ENCODE data around the gene GEMIN7. TPM values are rescaled to one million over a fixed set of nuclear protein-coding genes. Genes with fewer than 3 reads are reported as not detected.
A peak's percentile ranks its signal among the peaks of the same experiment; 100 is the strongest.

Gene GEMIN7
- total and polyA plus RNA-seq, 2 of the 13 experiments (the other 11 are each of a cell fraction or from before 2014, with no cell fraction given): 24.1 to 30.6 TPM

DNA sequence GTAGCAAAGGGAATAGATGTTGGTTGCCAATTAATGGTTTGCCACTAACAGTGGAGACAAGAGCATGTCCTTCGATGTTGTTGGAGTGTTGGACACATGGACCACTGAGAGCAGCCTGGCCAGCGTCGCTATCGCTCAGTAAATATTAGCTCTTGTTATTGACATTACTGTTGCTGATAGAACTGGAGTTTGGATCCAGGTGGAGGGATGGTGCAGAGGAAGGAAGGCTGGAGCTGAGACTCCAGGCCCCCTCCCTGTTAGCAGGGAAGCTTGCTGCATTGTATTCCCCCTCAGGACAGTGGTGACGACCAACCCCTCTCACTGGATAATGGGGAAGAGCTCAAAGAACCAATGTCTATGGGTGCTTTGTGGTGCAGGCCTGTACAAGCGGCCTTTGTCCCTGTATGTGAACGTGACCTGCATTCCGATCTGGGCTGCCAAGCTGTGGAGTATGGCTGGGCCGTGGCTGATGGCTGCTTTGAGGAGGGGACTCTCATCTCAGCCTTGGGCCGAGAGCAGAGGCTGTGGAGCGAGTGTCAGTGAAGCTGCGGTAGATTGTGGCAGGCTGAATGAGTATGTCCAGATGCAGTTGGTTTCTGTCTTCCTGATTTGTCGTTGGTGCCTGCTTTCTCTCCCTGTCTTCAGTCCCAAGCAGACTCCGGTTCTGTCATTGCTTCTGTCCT, 33.2 kb upstream of the GEMIN7 start (continued):
- TF ChIP-seq, protein P1, sequence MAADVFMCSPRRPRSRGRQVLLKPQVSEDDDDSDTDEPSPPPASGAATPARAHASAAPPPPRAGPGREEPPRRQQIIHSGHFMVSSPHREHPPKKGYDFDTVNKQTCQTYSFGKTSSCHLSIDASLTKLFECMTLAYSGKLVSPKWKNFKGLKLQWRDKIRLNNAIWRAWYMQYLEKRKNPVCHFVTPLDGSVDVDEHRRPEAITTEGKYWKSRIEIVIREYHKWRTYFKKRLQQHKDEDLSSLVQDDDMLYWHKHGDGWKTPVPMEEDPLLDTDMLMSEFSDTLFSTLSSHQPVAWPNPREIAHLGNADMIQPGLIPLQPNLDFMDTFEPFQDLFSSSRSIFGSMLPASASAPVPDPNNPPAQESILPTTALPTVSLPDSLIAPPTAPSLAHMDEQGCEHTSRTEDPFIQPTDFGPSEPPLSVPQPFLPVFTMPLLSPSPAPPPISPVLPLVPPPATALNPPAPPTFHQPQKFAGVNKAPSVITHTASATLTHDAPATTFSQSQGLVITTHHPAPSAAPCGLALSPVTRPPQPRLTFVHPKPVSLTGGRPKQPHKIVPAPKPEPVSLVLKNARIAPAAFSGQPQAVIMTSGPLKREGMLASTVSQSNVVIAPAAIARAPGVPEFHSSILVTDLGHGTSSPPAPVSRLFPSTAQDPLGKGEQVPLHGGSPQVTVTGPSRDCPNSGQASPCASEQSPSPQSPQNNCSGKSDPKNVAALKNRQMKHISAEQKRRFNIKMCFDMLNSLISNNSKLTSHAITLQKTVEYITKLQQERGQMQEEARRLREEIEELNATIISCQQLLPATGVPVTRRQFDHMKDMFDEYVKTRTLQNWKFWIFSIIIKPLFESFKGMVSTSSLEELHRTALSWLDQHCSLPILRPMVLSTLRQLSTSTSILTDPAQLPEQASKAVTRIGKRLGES (CRISPR knock-in tag; IDR thresholded peaks at IDR 0.05; ENCODE audit: borderline replicate concordance): 0 out of 2 replicates have a peak, but pooled peaks have one; percentile 42
- TF ChIP-seq ZNF296 (CRISPR knock-in tag; conservative IDR thresholded peaks at IDR 0.05) (peak; percentile 50; the same call in 1 of the 2 replicates), AHR (CRISPR knock-in tag; IDR thresholded peaks at IDR 0.05) (peak; percentile 66; the same call in 1 of the 2 replicates), SUZ12 (IDR thresholded peaks at IDR 0.05; ENCODE audit: low read depth, low read length) (no peak), ZNF329 (CRISPR knock-in tag; IDR thresholded peaks at IDR 0.05; ENCODE audit: low read depth) (no peak), KAT2B (IDR thresholded peaks at IDR 0.05; ENCODE audit: borderline replicate concordance, low read depth, low read length) (no peak), BRD4 (CRISPR knock-in tag; IDR thresholded peaks at IDR 0.05) (peak; percentile 79; the same call in 1 of the 2 replicates), PCBP2 (optimal IDR thresholded peaks at IDR 0.05; ENCODE audit: low read depth, low read length, poor library complexity, severe bottlenecking) (no peak), ZNF530 (CRISPR knock-in tag; IDR thresholded peaks at IDR 0.05; ENCODE audit: low read depth) (0 out of 2 replicates have a peak, but pooled peaks have one; percentile 57), RARG (CRISPR knock-in tag; IDR thresholded peaks at IDR 0.05; ENCODE audit: low read depth) (no peak), ZC3H13 (CRISPR knock-in tag; IDR thresholded peaks at IDR 0.05) (no peak), SP4 (CRISPR knock-in tag; IDR thresholded peaks at IDR 0.05) (peak; percentile 60; the same call in 1 of the 2 replicates), RAD21 (CRISPR knock-in tag; IDR thresholded peaks at IDR 0.05) (0 out of 2 replicates have a peak, but pooled peaks have one; percentile 14), GTF3A (CRISPR knock-in tag; conservative IDR thresholded peaks at IDR 0.05) (no peak), ZNF616 (CRISPR knock-in tag; IDR thresholded peaks at IDR 0.05; ENCODE audit: low read depth) (0 out of 2 replicates have a peak, but pooled peaks have one; percentile 59), ZNF672 (CRISPR knock-in tag; IDR thresholded peaks at IDR 0.05) (no peak)
- TF ChIP-seq, protein P2, sequence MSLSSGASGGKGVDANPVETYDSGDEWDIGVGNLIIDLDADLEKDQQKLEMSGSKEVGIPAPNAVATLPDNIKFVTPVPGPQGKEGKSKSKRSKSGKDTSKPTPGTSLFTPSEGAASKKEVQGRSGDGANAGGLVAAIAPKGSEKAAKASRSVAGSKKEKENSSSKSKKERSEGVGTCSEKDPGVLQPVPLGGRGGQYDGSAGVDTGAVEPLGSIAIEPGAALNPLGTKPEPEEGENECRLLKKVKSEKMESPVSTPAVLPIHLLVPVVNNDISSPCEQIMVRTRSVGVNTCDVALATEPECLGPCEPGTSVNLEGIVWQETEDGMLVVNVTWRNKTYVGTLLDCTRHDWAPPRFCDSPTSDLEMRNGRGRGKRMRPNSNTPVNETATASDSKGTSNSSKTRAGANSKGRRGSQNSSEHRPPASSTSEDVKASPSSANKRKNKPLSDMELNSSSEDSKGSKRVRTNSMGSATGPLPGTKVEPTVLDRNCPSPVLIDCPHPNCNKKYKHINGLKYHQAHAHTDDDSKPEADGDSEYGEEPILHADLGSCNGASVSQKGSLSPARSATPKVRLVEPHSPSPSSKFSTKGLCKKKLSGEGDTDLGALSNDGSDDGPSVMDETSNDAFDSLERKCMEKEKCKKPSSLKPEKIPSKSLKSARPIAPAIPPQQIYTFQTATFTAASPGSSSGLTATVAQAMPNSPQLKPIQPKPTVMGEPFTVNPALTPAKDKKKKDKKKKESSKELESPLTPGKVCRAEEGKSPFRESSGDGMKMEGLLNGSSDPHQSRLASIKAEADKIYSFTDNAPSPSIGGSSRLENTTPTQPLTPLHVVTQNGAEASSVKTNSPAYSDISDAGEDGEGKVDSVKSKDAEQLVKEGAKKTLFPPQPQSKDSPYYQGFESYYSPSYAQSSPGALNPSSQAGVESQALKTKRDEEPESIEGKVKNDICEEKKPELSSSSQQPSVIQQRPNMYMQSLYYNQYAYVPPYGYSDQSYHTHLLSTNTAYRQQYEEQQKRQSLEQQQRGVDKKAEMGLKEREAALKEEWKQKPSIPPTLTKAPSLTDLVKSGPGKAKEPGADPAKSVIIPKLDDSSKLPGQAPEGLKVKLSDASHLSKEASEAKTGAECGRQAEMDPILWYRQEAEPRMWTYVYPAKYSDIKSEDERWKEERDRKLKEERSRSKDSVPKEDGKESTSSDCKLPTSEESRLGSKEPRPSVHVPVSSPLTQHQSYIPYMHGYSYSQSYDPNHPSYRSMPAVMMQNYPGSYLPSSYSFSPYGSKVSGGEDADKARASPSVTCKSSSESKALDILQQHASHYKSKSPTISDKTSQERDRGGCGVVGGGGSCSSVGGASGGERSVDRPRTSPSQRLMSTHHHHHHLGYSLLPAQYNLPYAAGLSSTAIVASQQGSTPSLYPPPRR (CRISPR knock-in tag; IDR thresholded peaks at IDR 0.05; ENCODE audit: borderline replicate concordance): peak; percentile 89; the same call in 1 of the 2 replicates
- TF ChIP-seq, protein P3, sequence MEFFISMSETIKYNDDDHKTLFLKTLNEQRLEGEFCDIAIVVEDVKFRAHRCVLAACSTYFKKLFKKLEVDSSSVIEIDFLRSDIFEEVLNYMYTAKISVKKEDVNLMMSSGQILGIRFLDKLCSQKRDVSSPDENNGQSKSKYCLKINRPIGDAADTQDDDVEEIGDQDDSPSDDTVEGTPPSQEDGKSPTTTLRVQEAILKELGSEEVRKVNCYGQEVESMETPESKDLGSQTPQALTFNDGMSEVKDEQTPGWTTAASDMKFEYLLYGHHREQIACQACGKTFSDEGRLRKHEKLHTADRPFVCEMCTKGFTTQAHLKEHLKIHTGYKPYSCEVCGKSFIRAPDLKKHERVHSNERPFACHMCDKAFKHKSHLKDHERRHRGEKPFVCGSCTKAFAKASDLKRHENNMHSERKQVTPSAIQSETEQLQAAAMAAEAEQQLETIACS (CRISPR knock-in tag; IDR thresholded peaks at IDR 0.05): no peak
- TF ChIP-seq, protein P4, sequence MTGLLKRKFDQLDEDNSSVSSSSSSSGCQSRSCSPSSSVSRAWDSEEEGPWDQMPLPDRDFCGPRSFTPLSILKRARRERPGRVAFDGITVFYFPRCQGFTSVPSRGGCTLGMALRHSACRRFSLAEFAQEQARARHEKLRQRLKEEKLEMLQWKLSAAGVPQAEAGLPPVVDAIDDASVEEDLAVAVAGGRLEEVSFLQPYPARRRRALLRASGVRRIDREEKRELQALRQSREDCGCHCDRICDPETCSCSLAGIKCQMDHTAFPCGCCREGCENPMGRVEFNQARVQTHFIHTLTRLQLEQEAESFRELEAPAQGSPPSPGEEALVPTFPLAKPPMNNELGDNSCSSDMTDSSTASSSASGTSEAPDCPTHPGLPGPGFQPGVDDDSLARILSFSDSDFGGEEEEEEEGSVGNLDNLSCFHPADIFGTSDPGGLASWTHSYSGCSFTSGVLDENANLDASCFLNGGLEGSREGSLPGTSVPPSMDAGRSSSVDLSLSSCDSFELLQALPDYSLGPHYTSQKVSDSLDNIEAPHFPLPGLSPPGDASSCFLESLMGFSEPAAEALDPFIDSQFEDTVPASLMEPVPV (CRISPR knock-in tag; IDR thresholded peaks at IDR 0.05): no peak
